MM.1S (cell line): ENCODE data around the gene LRRC3B.

Experiments
- DNase-seq: peaks from one replicate; pipeline ENCODE4 v3.0.0-alpha.2; 2015
- H2AFZ ChIP-seq: fragments of 300-600 bp; sonication (generic); 2 replicates; pipeline ENCODE4 v1.6.0; 2016; ENCODE audit warnings: antibody characterized with exemption, low read length
- H3F3A ChIP-seq: fragments of 300-600 bp; sonication (generic); 2 replicates; pipeline ENCODE4 v1.6.1; 2016; ENCODE audit warnings: mild to moderate bottlenecking, antibody characterized with exemption, low read length, moderate library complexity, mixed read lengths; ENCODE audit not compliant: insufficient read depth
- H3K27ac ChIP-seq: fragments of 300-600 bp; sonication (generic); 2 replicates; pipeline ENCODE4 v1.5.1; 2016; ENCODE audit warnings: mild to moderate bottlenecking, low read length
- H3K27me3 ChIP-seq: fragments of 300-600 bp; sonication (generic); replicated peaks from 2 replicates; pipeline ENCODE4 v1.6.0; 2016; ENCODE audit warnings: low read length; ENCODE audit not compliant: insufficient read depth
- H3K36me3 ChIP-seq: fragments of 300-600 bp; sonication (generic); replicated peaks from 2 replicates; pipeline ENCODE4 v1.6.1; 2016; ENCODE audit warnings: mild to moderate bottlenecking, low read length, mixed read lengths; ENCODE audit not compliant: insufficient read depth
- H3K4me1 ChIP-seq: fragments of 300-600 bp; sonication (generic); 2 replicates; pipeline ENCODE4 v1.6.1; 2016; ENCODE audit warnings: low read length, mixed read lengths
- H3K4me2 ChIP-seq: fragments of 300-600 bp; sonication (generic); 2 replicates; pipeline ENCODE4 v1.6.0; 2016; ENCODE audit warnings: low read depth, low read length
- H3K4me3 ChIP-seq: fragments of 300-600 bp; sonication (generic); 2 replicates; pipeline ENCODE4 v1.5.1; 2016; ENCODE audit warnings: low read length, mixed read lengths
- H3K79me2 ChIP-seq: fragments of 300-600 bp; sonication (generic); 2 replicates; pipeline ENCODE4 v1.6.1; 2016; ENCODE audit warnings: mixed run types, low read length, mixed read lengths
- H3K9ac ChIP-seq: fragments of 300-600 bp; sonication (generic); 2 replicates; pipeline ENCODE4 v1.6.1; 2016; ENCODE audit warnings: low read length, mixed read lengths
- H3K9me2 ChIP-seq: fragments of 300-600 bp; sonication (generic); replicated peaks from 2 replicates; pipeline ENCODE4 v1.6.1; 2016; ENCODE audit warnings: mild to moderate bottlenecking, low read length, mixed read lengths; ENCODE audit not compliant: insufficient read depth
- H3K9me3 ChIP-seq: fragments of 300-600 bp; sonication (generic); replicated peaks from 2 replicates; pipeline ENCODE4 v1.6.1; 2016; ENCODE audit warnings: mild to moderate bottlenecking, low read length, mixed read lengths; ENCODE audit not compliant: insufficient read depth
- H4K20me1 ChIP-seq: fragments of 300-600 bp; sonication (generic); 2 replicates; pipeline ENCODE4 v1.6.1; 2016; ENCODE audit warnings: mild to moderate bottlenecking, low read length, moderate library complexity, mixed read lengths; ENCODE audit not compliant: insufficient read depth
- EZH2 ChIP-seq: fragments of 300-600 bp; sonication (generic); optimal IDR thresholded peaks from 2 replicates; pipeline ENCODE3; 2017; ENCODE audit warnings: low read depth, mild to moderate bottlenecking, antibody characterized with exemption, low read length, mixed read lengths
- EZH2phosphoT487 ChIP-seq: fragments of 300-600 bp; sonication (generic); IDR thresholded peaks from 2 replicates; pipeline ENCODE4 v1.6.1; 2018; ENCODE audit warnings: antibody characterized with exemption, low read length
- TF ChIP-seq, protein P1 (sequence below): fragments of 300-600 bp; sonication (generic); IDR thresholded peaks from 2 replicates; pipeline ENCODE4 v1.5.1; 2016; ENCODE audit warnings: antibody characterized with exemption, low read length, mixed read lengths

Gene LRRC3B

DNA sequence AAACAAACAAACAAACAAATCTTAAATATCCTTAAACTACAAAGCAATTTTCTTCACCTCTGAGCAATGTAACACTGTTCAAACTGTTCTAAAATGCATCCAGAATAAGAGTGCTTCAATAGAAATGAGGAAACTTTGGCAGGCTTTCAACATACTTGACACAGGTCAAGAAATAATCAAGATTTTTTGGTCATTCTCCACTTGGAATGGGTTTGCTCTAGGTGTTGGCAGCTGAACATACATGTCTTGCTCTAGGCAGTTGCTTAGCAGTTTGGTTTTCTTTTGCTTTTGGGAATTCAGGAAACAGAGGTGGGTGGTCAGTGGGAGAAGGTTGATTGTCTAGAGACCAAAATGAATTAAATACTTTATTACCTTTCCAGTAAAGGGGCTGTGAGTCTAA is 1.4 kb upstream of the LRRC3B start:
- H3K27ac ChIP-seq, result no peak overlapping the region
- H2AFZ ChIP-seq, result no peak overlapping the region
- H4K20me1 ChIP-seq, result no peaks in the 10 kb centered on the region
- no peaks in the 10 kb centered on the region for H3K79me2 ChIP-seq
- no peak for DNase-seq
- no peak overlapping the region for H3K4me3 ChIP-seq
- H3K4me2 ChIP-seq, result no peak overlapping the region
- no peaks in the 10 kb centered on the region for H3K36me3 ChIP-seq
- H3K27me3 ChIP-seq, result 0 out of 2 replicates have a peak, but pooled peaks cover 4% of the 10 kb centered on the region
- no peaks in the 10 kb centered on the region for H3F3A ChIP-seq
- no peaks in the 10 kb centered on the region for H3K9me3 ChIP-seq
- TF ChIP-seq EZH2 (no peak), EZH2phosphoT487 (no peak)
- TF ChIP-seq, protein P1, sequence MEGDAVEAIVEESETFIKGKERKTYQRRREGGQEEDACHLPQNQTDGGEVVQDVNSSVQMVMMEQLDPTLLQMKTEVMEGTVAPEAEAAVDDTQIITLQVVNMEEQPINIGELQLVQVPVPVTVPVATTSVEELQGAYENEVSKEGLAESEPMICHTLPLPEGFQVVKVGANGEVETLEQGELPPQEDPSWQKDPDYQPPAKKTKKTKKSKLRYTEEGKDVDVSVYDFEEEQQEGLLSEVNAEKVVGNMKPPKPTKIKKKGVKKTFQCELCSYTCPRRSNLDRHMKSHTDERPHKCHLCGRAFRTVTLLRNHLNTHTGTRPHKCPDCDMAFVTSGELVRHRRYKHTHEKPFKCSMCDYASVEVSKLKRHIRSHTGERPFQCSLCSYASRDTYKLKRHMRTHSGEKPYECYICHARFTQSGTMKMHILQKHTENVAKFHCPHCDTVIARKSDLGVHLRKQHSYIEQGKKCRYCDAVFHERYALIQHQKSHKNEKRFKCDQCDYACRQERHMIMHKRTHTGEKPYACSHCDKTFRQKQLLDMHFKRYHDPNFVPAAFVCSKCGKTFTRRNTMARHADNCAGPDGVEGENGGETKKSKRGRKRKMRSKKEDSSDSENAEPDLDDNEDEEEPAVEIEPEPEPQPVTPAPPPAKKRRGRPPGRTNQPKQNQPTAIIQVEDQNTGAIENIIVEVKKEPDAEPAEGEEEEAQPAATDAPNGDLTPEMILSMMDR, result no peak
- no peaks in the 10 kb centered on the region for H3K4me1 ChIP-seq
- H3K9ac ChIP-seq, result no peak overlapping the region
- H3K9me2 ChIP-seq, result no peaks in the 10 kb centered on the region

DNA sequence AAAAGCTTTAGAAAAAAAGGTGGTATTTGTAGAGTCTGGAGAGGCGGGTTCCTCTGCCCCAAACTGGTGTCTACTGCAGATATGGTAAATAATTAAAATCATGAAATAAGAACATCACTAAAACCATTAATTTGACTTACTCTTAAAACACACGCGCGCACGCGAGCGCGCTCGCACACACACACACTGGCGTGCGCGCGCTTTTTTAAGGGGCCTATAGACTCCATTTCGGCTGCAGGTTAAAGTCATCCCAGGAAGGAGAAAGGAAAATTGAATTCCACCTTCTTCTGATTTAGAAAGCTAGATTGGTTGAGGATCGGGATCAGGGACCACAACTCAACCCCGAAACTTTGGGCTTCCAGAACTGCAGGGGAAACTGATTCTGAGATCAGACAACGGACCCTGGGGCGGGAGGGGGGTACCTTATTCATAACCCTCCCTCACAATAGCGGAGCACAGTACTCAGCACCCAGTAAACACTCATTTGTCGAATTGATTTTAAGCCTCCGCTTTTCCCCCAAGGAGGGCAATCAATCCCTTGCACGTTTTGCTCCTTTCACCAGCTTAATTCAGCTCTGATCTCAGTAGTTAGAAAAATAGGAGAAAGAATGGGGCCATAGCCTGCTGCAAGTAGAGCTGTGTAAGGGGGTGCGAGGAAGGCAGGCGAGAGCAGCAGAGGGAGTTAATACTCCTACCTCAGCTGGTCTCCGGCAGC is 509 bp upstream of the LRRC3B start:
- DNase-seq, result no peak
- H3K9me2 ChIP-seq, result no peaks in the 10 kb centered on the region
- peak overlapping the region; percentile 59; the same call in 1 of the 2 replicates for H3K4me2 ChIP-seq
- H3K27me3 ChIP-seq, result 0 out of 2 replicates have a peak, but pooled peaks cover 4% of the 10 kb centered on the region
- H3K9me3 ChIP-seq, result no peaks in the 10 kb centered on the region
- H4K20me1 ChIP-seq, result no peaks in the 10 kb centered on the region
- TF ChIP-seq EZH2 (no peak), EZH2phosphoT487 (no peak)
- TF ChIP-seq, protein P1, result no peak
- H3K9ac ChIP-seq, result no peak overlapping the region
- H3K36me3 ChIP-seq, result no peaks in the 10 kb centered on the region
- no peak overlapping the region; the same call in 1 of the 2 replicates for H2AFZ ChIP-seq
- H3K4me3 ChIP-seq, result peak overlapping the region; percentile 50
- no peaks in the 10 kb centered on the region for H3K4me1 ChIP-seq
- H3F3A ChIP-seq, result no peaks in the 10 kb centered on the region
- H3K27ac ChIP-seq, result no peak overlapping the region
- H3K79me2 ChIP-seq, result no peaks in the 10 kb centered on the region

DNA sequence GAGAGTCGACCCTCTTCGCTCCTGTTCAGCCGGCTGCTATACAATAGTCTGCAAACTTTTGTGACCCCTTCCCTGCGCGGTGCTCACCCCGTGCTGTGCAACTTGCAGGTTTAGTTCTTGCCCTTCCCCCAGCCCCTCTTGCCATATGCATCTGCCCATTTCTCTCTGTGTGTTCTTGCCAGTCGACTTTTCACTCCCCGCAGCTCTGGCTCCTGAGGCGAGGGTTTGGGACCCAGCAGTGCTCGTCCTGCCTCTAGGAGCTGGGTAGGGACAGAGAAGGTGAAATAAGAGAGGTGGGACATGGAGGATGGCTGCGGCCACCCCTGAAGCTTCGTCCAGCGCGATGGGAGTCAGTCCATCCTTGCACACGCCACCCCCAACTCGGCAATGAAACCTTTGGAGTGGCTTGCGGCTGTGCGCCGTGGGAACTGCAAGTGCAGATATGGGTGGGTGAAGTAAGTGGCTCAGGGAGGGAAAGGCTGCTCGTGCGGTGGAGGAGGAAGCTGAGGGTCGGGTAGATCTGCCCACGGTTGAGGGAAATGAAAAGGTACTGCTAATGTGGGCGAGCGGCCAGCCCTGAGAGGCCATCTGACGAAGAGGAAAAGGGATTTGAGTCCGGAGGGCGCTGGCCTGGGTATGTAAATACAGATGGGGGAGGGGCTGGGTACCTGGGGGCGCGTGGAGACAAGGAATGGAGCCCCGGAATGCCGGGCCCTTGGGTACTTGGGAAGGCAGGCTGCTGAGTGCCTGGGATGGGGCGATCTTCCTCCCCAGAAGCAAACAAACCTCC is 1.0 kb downstream of the LRRC3B start:
- no peaks in the 10 kb centered on the region for H3F3A ChIP-seq
- H3K4me3 ChIP-seq, result peak overlapping the region; percentile 34; the same call in 1 of the 2 replicates
- peak overlapping the region; percentile 46 for H2AFZ ChIP-seq
- H3K9ac ChIP-seq, result no peak overlapping the region
- H3K9me2 ChIP-seq, result no peaks in the 10 kb centered on the region
- no peaks in the 10 kb centered on the region for H3K36me3 ChIP-seq
- no peak for DNase-seq
- no peaks in the 10 kb centered on the region for H3K79me2 ChIP-seq
- H3K27ac ChIP-seq, result no peak overlapping the region
- no peaks in the 10 kb centered on the region for H3K9me3 ChIP-seq
- TF ChIP-seq EZH2phosphoT487, result no peak
- no peak for TF ChIP-seq EZH2
- TF ChIP-seq, protein P1, result no peak
- H3K4me2 ChIP-seq, result peak overlapping the region; percentile 58
- no peaks in the 10 kb centered on the region for H4K20me1 ChIP-seq
- H3K27me3 ChIP-seq, result 0 out of 2 replicates have a peak, but pooled peaks cover 4% of the 10 kb centered on the region
- H3K4me1 ChIP-seq, result no peaks in the 10 kb centered on the region
